GM19438 (cell line): ENCODE data around the gene SPACA6.

Experiments
- ATAC-seq: cut with Tn5 transposase; IDR thresholded peaks from one replicate; pipeline ENCODE4 v1.9.1; 2021; ENCODE audit warnings: low read depth; ENCODE audit not compliant: unreplicated experiment

The SPACA6 gene

GRCh38 chr19:51703575-51704515 is 10.7 kb downstream of the SPACA6 start:
- ATAC-seq: peak; percentile 87

- ATAC-seq: no peak
These were observed 11.5 kb downstream of the SPACA6 start for GRCh38 chr19:51704626-51705025.

GRCh38 chr19:51706296-51706695 is 13.2 kb downstream of the SPACA6 start:
- ATAC-seq: no peak

- no peak for ATAC-seq
These were observed 13.8 kb downstream of the SPACA6 start for GRCh38 chr19:51706885-51707284.

GRCh38 chr19:51708811-51709210 is 15.7 kb downstream of the SPACA6 start:
- no peak for ATAC-seq

GRCh38 chr19:51709575-51709974 is 16.4 kb downstream of the SPACA6 start:
- no peak for ATAC-seq

GRCh38 chr19:51710163-51710562 is 17.0 kb downstream of the SPACA6 start:
- ATAC-seq: no peak

- no peak for ATAC-seq
These were observed 18.6 kb downstream of the SPACA6 start for GRCh38 chr19:51711702-51712101.

GRCh38 chr19:51712461-51713081 is 19.4 kb downstream of the SPACA6 start:
- no peak for ATAC-seq

GRCh38 chr19:51713319-51714285 is 20.5 kb downstream of the SPACA6 start:
- ATAC-seq: no peak

- no peak for ATAC-seq
These were observed 21.7 kb downstream of the SPACA6 start for GRCh38 chr19:51714848-51715247.

- no peak for ATAC-seq
These were observed 22.7 kb downstream of the SPACA6 start for GRCh38 chr19:51715850-51716249.

- no peak for ATAC-seq
These were observed 23.8 kb downstream of the SPACA6 start for GRCh38 chr19:51716925-51717324.

GRCh38 chr19:51719251-51719988 is 26.3 kb downstream of the SPACA6 start:
- no peak for ATAC-seq

GRCh38 chr19:51721905-51722304 is 28.8 kb downstream of the SPACA6 start:
- ATAC-seq: no peak

- ATAC-seq: no peak
These were observed 29.4 kb downstream of the SPACA6 start for GRCh38 chr19:51722492-51722891.

GRCh38 chr19:51724543-51724942 is 31.4 kb downstream of the SPACA6 start:
- no peak for ATAC-seq

- ATAC-seq: no peak
These were observed 32.9 kb downstream of the SPACA6 start for GRCh38 chr19:51726049-51726448.

- no peak for ATAC-seq
These were observed 34.3 kb downstream of the SPACA6 start for GRCh38 chr19:51727349-51727880.

- ATAC-seq: no peak
These were observed 36.7 kb downstream of the SPACA6 start for GRCh38 chr19:51729781-51730180.
